Bronchial epithelial cell (primary cell): ENCODE results near the gene SERPINE3. TPM values are rescaled to one million over a fixed set of nuclear protein-coding genes. Genes with fewer than 3 reads are reported as not detected.

ENCODE experiments used
- DNase-seq: peaks from one replicate; pipeline ENCODE4 v3.0.0-alpha.2; 2010; ENCODE audit warnings: low read depth
- FAIRE-seq: peaks from 2 replicates; lab custom pipeline; 2011; peaks lifted over from hg19 to GRCh38; lab: Jason Lieb, UNC
- H3K27me3 ChIP-seq: 2 replicates; pipeline ENCODE4 v1.5.1; 2011; ENCODE audit warnings: low read length; ENCODE audit not compliant: control insufficient read depth, insufficient read depth
- H3K36me3 ChIP-seq: 2 replicates; pipeline ENCODE4 v1.5.1; 2011; ENCODE audit warnings: low read length; ENCODE audit not compliant: control insufficient read depth, insufficient read depth
- H3K4me3 ChIP-seq: 2 replicates; pipeline ENCODE4 v1.5.1; 2011; ENCODE audit warnings: mild to moderate bottlenecking, low read depth, low read length, control low read depth
- CTCF ChIP-seq: IDR thresholded peaks from 2 replicates; pipeline ENCODE4 v1.5.1; 2011; ENCODE audit warnings: mild to moderate bottlenecking, moderate library complexity, low read length, control low read depth, inconsistent platforms; ENCODE audit not compliant: insufficient read depth, severe bottlenecking
- total RNA-seq: library from RNA; depleted of rRNA; stranded (reverse); fragments of >200 nt; gene quantifications from 2 replicates; pipeline ENCODE4 v1.2.1, GENCODE V29; 2014

SERPINE3 gene
- total RNA-seq, 1 donor from 2014 or later = not detected

GRCh38 chr13:51328488-51328887 is 11.0 kb upstream of the SERPINE3 start:
- H3K27me3 ChIP-seq = no peaks in the 10 kb centered on the region
- no peak for TF ChIP-seq CTCF
- no peak for FAIRE-seq

GRCh38 chr13:51329606-51330005 is 9.9 kb upstream of the SERPINE3 start:
- FAIRE-seq (no peak), DNase-seq (no peak)
- H3K4me3 ChIP-seq = no peak overlapping the region
- no peak for TF ChIP-seq CTCF
- no peaks in the 10 kb centered on the region for H3K36me3 ChIP-seq
- H3K27me3 ChIP-seq = no peaks in the 10 kb centered on the region

More at GRCh38 chr13:51328488-51328887, 11.0 kb upstream of the SERPINE3 start:
- no peaks in the 10 kb centered on the region for H3K36me3 ChIP-seq
- no peak overlapping the region for H3K4me3 ChIP-seq
- DNase-seq = no peak

GRCh38 chr13:51330791-51331190 is 8.7 kb upstream of the SERPINE3 start:
- Histone ChIP-seq H3K36me3 (no peaks in the 10 kb centered on the region), H3K27me3 (no peaks in the 10 kb centered on the region), H3K4me3 (no peak overlapping the region)
- no peak for TF ChIP-seq CTCF
- no peak for FAIRE-seq
- no peak for DNase-seq

GRCh38 chr13:51331354-51331861 is 8.1 kb upstream of the SERPINE3 start:
- DNase-seq (no peak), FAIRE-seq (no peak)
- Histone ChIP-seq H3K4me3 (no peak overlapping the region), H3K36me3 (no peaks in the 10 kb centered on the region), H3K27me3 (no peaks in the 10 kb centered on the region)
- no peak for TF ChIP-seq CTCF

GRCh38 chr13:51332566-51333361 is 6.7 kb upstream of the SERPINE3 start:
- H3K36me3 ChIP-seq = no peaks in the 10 kb centered on the region
- H3K4me3 ChIP-seq = no peak overlapping the region
- no peak for TF ChIP-seq CTCF
- no peak for FAIRE-seq
- H3K27me3 ChIP-seq = no peaks in the 10 kb centered on the region
- DNase-seq = no peak
